Jurkat, Clone E6-1 (cell line): Measurements from ENCODE around the gene GALNT1.

Experiments
- DNase-seq: peaks from one replicate; pipeline ENCODE4 v3.0.0-alpha.2; 2011; ENCODE audit warnings: low read depth, low spot score
- H3K4me3 ChIP-seq: 2 replicates; pipeline ENCODE4 v1.5.1; 2011; ENCODE audit warnings: mild to moderate bottlenecking, low read length, control low read depth, moderate library complexity

The GALNT1 gene

GRCh38 chr18:35610724-35611123, 29.2 kb downstream of the GALNT1 start:
- no peak overlapping the region for H3K4me3 ChIP-seq
- no peak for DNase-seq

DNA sequence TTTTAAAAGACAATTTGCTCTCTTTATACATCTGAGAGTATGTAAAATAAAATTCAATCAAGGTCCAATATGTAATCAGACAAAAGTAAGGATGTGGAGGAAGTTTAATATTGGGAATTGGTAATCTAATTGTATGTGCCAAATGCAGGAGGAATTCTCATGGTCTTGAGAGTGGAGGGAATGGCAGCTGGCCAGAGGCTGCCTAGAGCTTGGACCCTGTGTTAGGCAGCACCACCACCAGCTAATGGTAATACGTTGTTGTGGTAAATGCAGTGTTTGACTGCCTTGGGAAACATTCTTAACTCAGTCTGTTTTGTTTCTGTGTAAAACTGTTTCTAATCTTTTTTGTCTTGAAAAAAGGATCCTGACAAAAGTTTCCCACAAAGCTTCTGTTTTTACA, 30.0 kb downstream of the GALNT1 start:
- H3K4me3 ChIP-seq: no peak overlapping the region
- DNase-seq: no peak

DNA sequence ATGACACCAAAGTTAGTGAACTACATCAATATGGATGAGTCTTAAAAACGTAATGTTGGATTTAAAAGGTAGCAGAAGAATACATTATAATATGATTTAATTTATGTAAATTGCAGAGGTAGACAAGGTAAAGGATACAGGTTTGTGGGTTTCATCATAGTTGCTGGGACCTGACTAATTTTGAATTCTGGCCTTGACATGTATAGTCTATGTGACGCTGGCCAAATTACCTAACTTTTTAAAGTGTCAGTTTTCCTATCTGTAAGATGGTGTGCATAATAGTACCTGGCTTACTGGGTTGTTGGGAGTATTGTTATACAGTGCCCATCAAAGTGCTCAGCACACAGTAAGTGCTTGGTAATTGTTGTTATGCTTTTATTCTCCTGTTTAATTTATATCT, 34.5 kb downstream of the GALNT1 start:
- H3K4me3 ChIP-seq: no peak overlapping the region

DNA sequence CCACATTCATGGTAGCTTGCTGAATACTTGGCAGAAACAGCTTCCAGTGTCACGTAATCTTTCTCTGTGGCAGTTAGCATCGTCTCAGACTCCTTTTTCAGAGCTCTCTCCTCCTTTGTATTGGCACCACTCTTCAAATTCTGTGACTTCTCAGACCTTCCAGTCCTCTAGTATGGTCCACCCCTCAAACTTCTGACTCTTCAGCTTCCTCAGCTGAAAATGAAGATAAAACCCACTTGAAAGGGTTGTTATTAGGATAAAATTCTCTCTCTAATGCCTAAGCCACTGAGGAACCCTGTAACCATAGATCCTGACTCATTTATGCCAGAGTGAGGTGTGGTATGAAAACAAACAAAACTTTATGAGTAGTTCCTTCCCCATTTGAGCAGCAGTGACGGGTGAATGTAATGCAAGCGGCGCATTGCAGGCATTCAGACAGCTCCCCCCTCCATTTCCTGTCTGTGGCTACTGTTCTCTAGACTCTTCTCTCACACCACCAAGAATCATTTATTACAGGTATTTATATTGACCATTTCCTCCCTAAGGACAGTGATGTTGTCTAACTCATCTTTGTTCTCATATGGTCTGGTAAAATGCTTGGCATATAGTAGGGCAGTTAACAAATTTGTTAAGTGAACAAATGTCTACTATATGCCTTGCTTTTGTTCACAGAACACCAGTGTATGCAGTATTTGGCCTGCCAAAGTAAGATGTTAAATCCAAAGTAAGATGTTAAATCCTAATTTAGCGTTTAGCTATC, 35.3 kb downstream of the GALNT1 start:
- peak; percentile 55 for DNase-seq
- no peak overlapping the region; the same call in 1 of the 2 replicates for H3K4me3 ChIP-seq

More for the DNA sequence above, 34.5 kb downstream of the GALNT1 start:
- no peak for DNase-seq

DNA sequence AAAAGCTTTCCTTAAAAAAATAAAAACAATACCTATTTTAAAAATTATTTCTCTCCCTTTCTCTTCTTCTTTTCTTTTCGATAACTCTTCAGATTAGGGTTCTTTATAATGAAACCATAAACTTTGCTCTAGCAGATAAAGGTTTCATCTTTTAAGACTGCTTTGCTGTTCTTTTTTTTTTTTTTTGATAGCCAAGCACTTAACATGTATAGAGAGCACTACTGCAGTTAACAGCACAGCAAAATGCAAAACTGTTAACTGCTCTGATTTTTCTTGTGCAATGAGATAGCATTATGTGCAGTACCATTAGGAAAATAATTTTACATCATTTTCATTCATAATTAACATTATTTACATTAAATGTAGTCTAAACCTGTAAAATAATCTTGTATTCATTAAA, 36.3 kb downstream of the GALNT1 start:
- H3K4me3 ChIP-seq: no peak overlapping the region
- DNase-seq: no peak

DNA sequence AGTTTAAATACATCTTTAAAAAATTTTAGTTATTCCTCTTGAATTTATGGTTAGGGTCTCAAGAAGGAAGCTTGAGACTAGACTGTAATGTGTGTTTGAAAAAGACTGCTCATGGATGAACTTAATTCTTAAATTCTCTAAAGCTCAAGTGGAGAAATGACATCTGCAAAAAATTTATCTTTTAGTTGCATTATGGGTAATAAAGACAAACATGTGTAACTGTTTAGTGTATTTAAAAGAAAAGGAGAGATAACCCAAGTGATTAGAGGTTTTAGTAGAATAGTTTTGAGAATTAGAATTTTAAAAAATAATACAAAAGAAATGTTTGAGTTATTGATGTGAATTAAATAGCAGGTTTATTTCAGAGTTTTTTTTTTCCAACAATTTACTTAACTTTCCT, 36.7 kb downstream of the GALNT1 start:
- H3K4me3 ChIP-seq: no peak overlapping the region
- no peak for DNase-seq

GRCh38 chr18:35618696-35619095, 37.2 kb downstream of the GALNT1 start:
- no peak overlapping the region for H3K4me3 ChIP-seq
- DNase-seq: no peak

GRCh38 chr18:35619464-35619863, 37.9 kb downstream of the GALNT1 start:
- no peak for DNase-seq
- no peak overlapping the region for H3K4me3 ChIP-seq

GRCh38 chr18:35619941-35620340, 38.4 kb downstream of the GALNT1 start:
- H3K4me3 ChIP-seq: no peak overlapping the region
- no peak for DNase-seq

DNA sequence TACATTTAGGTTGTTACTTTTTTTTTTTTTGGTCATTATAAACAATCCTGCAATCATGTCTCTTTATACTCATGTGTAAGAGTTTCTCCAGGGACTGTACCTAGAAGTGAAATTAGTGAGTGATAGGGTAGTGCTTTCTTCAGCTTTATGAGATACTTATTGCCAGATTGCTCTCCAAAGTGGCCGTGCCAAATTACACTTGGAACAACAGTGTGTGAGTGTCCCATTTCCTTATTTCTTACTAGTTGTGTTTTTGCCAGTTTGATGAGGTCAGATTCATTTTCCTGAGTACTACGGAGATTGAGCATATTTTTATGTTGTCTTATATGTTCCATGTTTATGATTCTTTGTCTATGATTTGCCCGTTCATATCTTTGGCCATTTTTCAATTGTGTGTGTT, 39.2 kb downstream of the GALNT1 start:
- DNase-seq: no peak
- H3K4me3 ChIP-seq: no peak overlapping the region

DNA sequence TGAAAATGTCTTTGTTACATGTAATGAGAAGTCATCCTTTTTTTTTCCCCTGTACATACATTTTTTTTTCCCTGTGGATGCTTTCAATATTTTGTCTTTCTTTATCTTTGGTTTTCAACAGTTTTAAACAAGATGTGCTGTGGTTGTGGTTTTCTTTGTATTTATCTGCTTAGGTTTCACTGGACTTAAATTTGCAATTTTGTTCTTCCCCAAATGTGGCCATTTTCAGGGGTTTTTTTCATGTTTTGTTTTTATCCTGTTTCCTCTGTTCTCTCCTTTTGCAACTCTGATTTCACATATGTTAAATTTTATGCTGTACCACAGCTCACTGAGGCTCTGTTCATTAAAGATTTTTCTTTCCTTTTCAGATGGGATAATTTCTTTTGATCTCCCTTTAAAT, 41.7 kb downstream of the GALNT1 start:
- no peak overlapping the region for H3K4me3 ChIP-seq
- peak; percentile 24 for DNase-seq

DNA sequence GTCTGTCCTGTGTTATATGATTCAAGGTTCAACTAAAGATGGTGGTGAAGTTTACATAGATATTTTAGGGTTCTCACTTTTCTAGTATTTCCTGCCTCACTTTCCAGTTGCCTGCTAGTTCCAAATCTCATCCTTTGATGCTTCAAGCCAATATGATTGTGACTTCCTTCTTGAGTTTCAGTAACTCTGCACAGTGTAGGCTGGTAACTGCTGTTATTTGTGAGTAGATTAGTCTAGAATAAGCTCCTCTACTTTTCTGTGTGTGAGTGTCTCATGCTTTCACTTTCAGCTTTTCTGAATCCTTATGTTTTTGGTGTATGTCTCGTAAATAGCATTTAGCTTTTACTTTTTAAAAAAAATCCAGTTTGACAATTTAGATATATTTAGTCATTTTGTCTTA, 42.6 kb downstream of the GALNT1 start:
- H3K4me3 ChIP-seq: no peak overlapping the region
- peak; percentile 38 for DNase-seq

DNA sequence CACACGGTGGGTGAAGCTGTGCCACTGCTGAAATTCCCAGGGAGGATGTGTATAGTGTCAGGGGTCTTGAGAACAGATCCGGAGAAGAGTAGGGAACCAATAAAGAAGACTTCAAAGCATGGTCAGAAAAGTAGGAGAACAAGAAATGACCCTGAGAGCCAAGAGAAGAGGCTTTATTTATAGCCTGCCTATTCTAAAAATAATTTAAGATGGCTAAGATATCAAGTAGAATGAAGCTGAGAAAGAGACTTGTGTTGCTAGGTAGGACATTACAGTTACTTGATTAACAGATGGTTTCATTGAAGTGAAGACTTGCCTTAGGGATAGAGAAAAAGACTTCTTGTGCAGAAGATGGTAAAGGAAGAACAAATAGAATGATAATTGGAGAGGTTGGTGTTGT, 43.7 kb downstream of the GALNT1 start:
- H3K4me3 ChIP-seq: no peak overlapping the region
- DNase-seq: no peak

GRCh38 chr18:35633761-35634160, 52.2 kb downstream of the GALNT1 start:
- no peak for DNase-seq
- no peak overlapping the region for H3K4me3 ChIP-seq

DNA sequence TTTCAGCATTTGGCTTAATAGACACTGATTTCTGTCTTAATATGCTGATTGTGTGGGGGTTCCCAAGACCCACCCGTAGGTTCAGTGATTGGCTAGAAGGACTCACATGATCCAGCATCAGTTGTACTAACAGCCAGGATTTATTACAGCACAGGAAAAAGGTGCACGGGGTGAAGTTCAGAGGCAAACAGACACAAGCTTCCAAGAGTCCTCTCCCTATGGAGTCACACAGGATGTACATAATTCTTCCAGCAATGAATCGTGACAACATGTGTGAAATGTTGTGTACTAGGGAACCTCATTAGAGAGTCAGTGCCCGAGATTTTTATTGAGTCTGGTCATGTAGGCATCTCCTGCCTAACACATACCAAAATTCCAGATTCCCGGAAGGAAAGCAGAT, 52.8 kb downstream of the GALNT1 start:
- no peak for DNase-seq

DNA sequence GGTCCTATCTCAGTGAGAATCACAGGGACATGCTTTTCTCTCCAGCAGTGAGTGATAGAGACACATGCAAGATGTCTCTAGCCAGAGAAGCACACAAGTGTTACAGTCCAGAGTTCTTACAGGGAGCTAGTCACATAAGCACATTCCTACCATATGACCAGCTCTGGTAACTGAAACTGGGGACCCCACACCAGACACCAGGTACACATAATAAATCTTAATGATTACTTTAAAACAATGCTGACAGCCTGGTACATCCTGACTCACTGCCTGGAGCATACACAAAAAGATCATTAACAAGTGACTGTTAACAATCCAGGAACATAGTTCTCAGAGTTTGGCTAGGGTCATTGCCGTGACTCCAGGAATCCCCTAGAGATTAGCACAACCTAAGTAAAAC, 53.6 kb downstream of the GALNT1 start:
- no peak for DNase-seq
- H3K4me3 ChIP-seq: no peak overlapping the region

More for the DNA sequence above, 52.8 kb downstream of the GALNT1 start:
- H3K4me3 ChIP-seq: no peak overlapping the region

DNA sequence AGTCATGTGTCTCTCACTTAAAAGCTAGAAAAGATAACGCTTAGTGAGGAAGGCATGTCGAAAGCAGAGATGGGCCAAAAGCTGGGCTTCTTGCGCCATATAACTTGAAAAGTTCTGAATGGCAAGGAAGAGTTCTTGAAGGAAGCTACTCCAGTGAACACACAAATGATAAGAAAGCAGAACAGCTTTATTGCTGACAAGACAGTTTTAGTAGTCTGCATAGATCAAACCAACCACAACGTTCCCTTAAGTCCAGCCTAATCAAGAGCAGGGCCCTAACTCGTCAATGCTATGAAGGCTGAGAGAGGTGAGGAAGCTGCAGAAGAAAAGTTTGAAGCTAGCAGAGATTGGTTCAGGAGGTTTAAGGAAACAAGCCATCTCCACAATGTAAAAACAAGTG, 55.7 kb downstream of the GALNT1 start:
- DNase-seq: no peak
- no peak overlapping the region for H3K4me3 ChIP-seq

GRCh38 chr18:35639296-35639695, 57.8 kb downstream of the GALNT1 start:
- no peak overlapping the region for H3K4me3 ChIP-seq
- DNase-seq: no peak

DNA sequence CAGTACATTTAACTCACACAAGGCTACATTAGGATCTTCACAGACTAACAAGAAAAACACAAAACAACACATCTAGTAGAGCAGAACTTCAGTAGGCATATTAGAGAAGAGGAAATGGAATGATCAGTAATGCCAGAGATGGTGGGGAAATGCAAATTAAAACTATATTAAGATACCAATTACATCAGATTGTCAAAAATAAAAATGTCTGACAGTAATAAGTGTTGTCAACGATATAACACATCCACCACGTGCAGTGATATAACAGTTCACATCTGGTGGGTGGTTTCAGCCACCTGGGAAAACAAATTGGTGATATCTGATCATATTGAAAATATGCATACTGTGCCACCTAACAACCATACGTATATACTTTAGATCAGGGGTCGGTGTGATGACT, 59.9 kb downstream of the GALNT1 start:
- no peak overlapping the region for H3K4me3 ChIP-seq
- DNase-seq: no peak

DNA sequence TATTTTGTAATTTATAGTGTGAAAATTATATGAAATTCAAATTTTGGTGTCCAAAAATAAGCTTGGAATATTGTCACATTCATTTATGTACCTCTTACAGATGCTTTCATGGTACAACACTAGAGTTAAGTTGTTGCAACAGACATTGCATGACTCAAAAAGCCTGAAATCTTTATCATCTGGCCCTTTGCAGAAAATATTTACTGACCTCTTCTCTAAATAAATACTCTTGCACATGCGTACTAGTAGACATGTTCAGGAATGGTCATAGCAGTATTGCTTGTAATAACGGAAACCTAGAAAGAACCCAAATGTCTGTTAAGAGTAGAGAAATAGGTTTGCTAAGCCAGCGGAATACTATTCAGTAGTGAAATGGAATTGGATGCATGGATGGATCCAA, 60.4 kb downstream of the GALNT1 start:
- H3K4me3 ChIP-seq: no peak overlapping the region
- no peak for DNase-seq

GRCh38 chr18:35642802-35643201, 61.3 kb downstream of the GALNT1 start:
- DNase-seq: no peak
- no peak overlapping the region for H3K4me3 ChIP-seq
